Small intestine (tissue), 7 donors: ENCODE results near the gene PCED1A. TPM values are rescaled to one million over a fixed set of nuclear protein-coding genes. Genes with fewer than 3 reads are reported as not detected.

Experiments used
- DNase-seq, 2 donors: peaks; one replicate each; pipeline versions ENCODE4 v3.0.0 to v3.0.0-alpha.2; 2013
- FAIRE-seq: peaks from 2 replicates; lab custom pipeline; 2012; peaks lifted over from hg19 to GRCh38; lab: Jason Lieb, UNC
- H3K27ac ChIP-seq, 3 donors: one replicate each; pipeline ENCODE4 v1.5.1; 2013; ENCODE audit warnings: low read length in 2 of 3, mild to moderate bottlenecking in 2 of 3, control low read depth in 1 of 3, inconsistent platforms in 1 of 3, low read depth in 1 of 3, moderate library complexity in 1 of 3
- H3K27me3 ChIP-seq, 3 donors: one replicate each; pipeline ENCODE4 v1.6.1; 2013; ENCODE audit warnings: low read length in 3 of 3, inconsistent platforms in 1 of 3; ENCODE audit not compliant: control insufficient read depth in 3 of 3, insufficient read depth in 3 of 3
- H3K36me3 ChIP-seq, 3 donors: one replicate each; pipeline ENCODE4 v1.6.1; 2013; ENCODE audit warnings: low read length in 3 of 3, inconsistent platforms in 1 of 3, low read depth in 1 of 3, mild to moderate bottlenecking in 1 of 3, moderate library complexity in 1 of 3; ENCODE audit not compliant: control insufficient read depth in 3 of 3, insufficient read depth in 2 of 3
- H3K4me1 ChIP-seq, 3 donors: one replicate each; pipeline ENCODE4 v1.6.1; 2013; ENCODE audit warnings: low read length in 2 of 3, inconsistent platforms in 1 of 3, low read depth in 1 of 3, mild to moderate bottlenecking in 1 of 3, moderate library complexity in 1 of 3; ENCODE audit not compliant: control insufficient read depth in 3 of 3, insufficient read depth in 2 of 3
- H3K4me3 ChIP-seq, 3 donors: one replicate each; pipeline ENCODE4 v1.5.1; 2013; ENCODE audit warnings: low read length in 3 of 3, control low read depth in 1 of 3, inconsistent platforms in 1 of 3, low read depth in 1 of 3, mild to moderate bottlenecking in 1 of 3, moderate library complexity in 1 of 3
- H3K9me3 ChIP-seq, 2 donors: one replicate each; pipeline ENCODE4 v1.6.1; 2013; ENCODE audit warnings: low read depth in 1 of 2, low read length in 1 of 2; ENCODE audit not compliant: control insufficient read depth in 2 of 2, insufficient read depth in 1 of 2
- WGBS, 3 donors: extraction: QIAGEN DNeasy Blood & Tissue Kit; methylation state at CpG; one replicate each; pipeline ENCODE4 v1.1.7; 2013; 5-methylcytosine and 5-hydroxymethylcytosine counted together
- polyA plus RNA-seq, 4 donors: library from polyadenylated mRNA; stranded (reverse) in 3 of 4; unstranded in 1 of 4; fragments of 200-250 nt in 3 of 4; fragments of 120-200 nt in 1 of 4; gene quantifications; one replicate each; pipeline versions ENCODE4 v1.2.1 to v1.2.3, GENCODE V29; 2013
- donor health status: healthy with polysubstance abuse.
- donor health status: control.
- donor health status: control.
- donor health status: Bipolar disorder and iron deficiency.
- donor health status: healthy.

The PCED1A gene
- polyA plus RNA-seq, 4 donors, result 19.9 to 63.3 (median 37.2) TPM

GRCh38 chr20:2817891-2818595 is 22.4 kb downstream of the PCED1A start:
- Histone ChIP-seq H3K9me3 (no peaks in the 10 kb centered on the region), H3K36me3 (no peaks in the 10 kb centered on the region), H3K27ac (no peak overlapping the region), H3K27me3 (peaks cover 6 to 37% (median 12%) of the 10 kb centered on the region in 3 donors), H3K4me3 (no peak overlapping the region), H3K4me1 (no peaks in the 10 kb centered on the region)
- WGBS, 3 donors, result 73 to 86% (median 78%) methylated on average over 7 of the region's 7 CpGs
- FAIRE-seq, result no peak
- no peak for DNase-seq

- WGBS, 3 donors, result 93 to 97% (median 93%) methylated on average over 2 of the region's 2 CpGs
- no peaks in the 10 kb centered on the region for H3K4me1 ChIP-seq
- DNase-seq (no peak), FAIRE-seq (no peak)
- no peak overlapping the region for H3K4me3 ChIP-seq
- peaks cover 6 to 37% (median 12%) of the 10 kb centered on the region in 3 donors for H3K27me3 ChIP-seq
- H3K27ac ChIP-seq, result peak overlapping the region in 1 of 3 donors; percentile 4
- H3K36me3 ChIP-seq, result no peaks in the 10 kb centered on the region
- H3K9me3 ChIP-seq, result no peaks in the 10 kb centered on the region
Measured at GRCh38 chr20:2817341-2817726, 23.1 kb downstream of the PCED1A start.

- FAIRE-seq, result no peak
- 74 to 80% (median 78%) methylated on average over 17 to 20 of the region's 20 CpGs for WGBS, 3 donors
- Histone ChIP-seq H3K4me1 (no peaks in the 10 kb centered on the region), H3K27me3 (peaks cover 6 to 32% (median 9%) of the 10 kb centered on the region in 3 donors), H3K27ac (no peak overlapping the region), H3K9me3 (no peaks in the 10 kb centered on the region), H3K4me3 (no peak overlapping the region), H3K36me3 (no peaks in the 10 kb centered on the region)
- DNase-seq, result no peak
Measured at GRCh38 chr20:2816583-2817340, 23.7 kb downstream of the PCED1A start.

GRCh38 chr20:2816030-2816582 is 24.3 kb downstream of the PCED1A start, which contains the start of gene TMEM239:
TSS of gene TMEM239 (plus strand) at chr20:2816364. CDS start at chr20:2816555, 191 bp downstream.
- Histone ChIP-seq H3K27me3 (peaks cover 6 to 26% (median 8%) of the 10 kb centered on the region in 3 donors), H3K4me3 (no peak within 1 kb of the TSS), H3K27ac (peak within 1 kb of the TSS in 1 of 3 donors; percentile 24), H3K36me3 (no peaks in the 10 kb centered on the region), H3K4me1 (no peaks in the 10 kb centered on the region), H3K9me3 (no peaks in the 10 kb centered on the region)
- DNase-seq (no peak), FAIRE-seq (no peak)
- 67 to 82% (median 69%) methylated on average over 10 of the region's 10 CpGs for WGBS, 3 donors

- no peaks in the 10 kb centered on the region for H3K36me3 ChIP-seq
- no peak for FAIRE-seq
- H3K27me3 ChIP-seq, result peaks cover under 1 to 19% (median 2%) of the 10 kb centered on the region in 3 donors
- DNase-seq, result no peak
- H3K27ac ChIP-seq, result no peak overlapping the region
- no peaks in the 10 kb centered on the region for H3K4me1 ChIP-seq
- no peak overlapping the region for H3K4me3 ChIP-seq
- no peaks in the 10 kb centered on the region for H3K9me3 ChIP-seq
- 82 to 92% (median 87%) methylated on average over 7 to 8 of the region's 8 CpGs for WGBS, 3 donors
Measured at GRCh38 chr20:2815242-2815900, 25.1 kb downstream of the PCED1A start.

- Histone ChIP-seq H3K4me1 (no peaks in the 10 kb centered on the region), H3K4me3 (no peak within 1 kb of the TSS), H3K27ac (peak within 1 kb of the TSS in 1 of 3 donors; percentile 24), H3K36me3 (no peaks in the 10 kb centered on the region), H3K9me3 (no peaks in the 10 kb centered on the region), H3K27me3 (peaks cover 0 to 13% (median 0%) of the 10 kb centered on the region in 3 donors)
- DNase-seq (no peak), FAIRE-seq (no peak)
- WGBS, 3 donors, result 30 to 39% (median 32%) methylated on average over 5 of the region's 5 CpGs
Measured at GRCh38 chr20:2814587-2815051, 25.8 kb downstream of the PCED1A start, which contains the start of gene C20orf141. TSS of gene C20orf141 (plus strand) at chr20:2814987. CDS start at chr20:2815185, 198 bp downstream.

DNA sequence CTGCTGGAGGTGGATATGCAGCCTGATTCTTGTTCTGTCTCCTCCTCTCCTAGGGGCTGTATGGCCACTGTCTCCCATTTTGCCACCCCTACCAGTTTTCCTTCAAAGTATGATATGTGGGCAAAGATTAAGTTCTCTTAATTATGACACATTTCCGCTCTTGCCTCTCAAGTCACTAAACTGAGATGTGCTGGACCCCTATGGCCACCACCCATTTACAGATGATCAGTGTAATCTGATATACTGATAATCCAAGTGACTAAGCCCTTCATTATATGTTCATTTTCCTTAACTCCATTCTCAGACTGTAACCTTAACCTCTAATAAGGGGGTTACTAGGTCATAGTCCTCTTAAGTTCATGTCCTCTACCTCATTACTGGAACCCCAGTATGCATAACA is 26.4 kb downstream of the PCED1A start:
- Histone ChIP-seq H3K4me3 (no peak overlapping the region), H3K9me3 (no peaks in the 10 kb centered on the region), H3K27me3 (peaks cover 0 to 13% (median 0%) of the 10 kb centered on the region in 3 donors), H3K4me1 (no peaks in the 10 kb centered on the region), H3K36me3 (no peaks in the 10 kb centered on the region), H3K27ac (no peak overlapping the region)
- WGBS, 3 donors, result 100% methylated on average over 1 of the region's 1 CpG
- no peak for DNase-seq
- no peak for FAIRE-seq

DNA sequence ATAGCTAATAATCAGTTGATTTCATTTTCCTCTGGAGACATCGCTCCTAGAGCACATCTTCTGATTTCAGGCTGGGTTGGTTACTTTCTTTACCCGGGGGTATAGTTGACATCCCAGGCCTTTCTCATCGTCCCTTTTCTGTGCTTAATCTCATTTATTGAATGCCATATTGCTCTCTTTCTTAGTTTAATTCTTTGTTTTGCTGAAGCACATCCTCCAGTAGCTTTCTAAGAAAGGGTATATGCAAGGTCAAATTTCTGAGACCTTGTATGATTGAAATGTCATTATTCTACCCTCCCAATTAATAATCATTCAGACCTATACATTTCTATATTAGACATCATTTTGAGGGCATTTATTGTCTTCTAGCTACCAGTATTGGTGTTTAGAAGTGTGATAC is 28.3 kb downstream of the PCED1A start:
- H3K27me3 ChIP-seq, result peaks cover 0 to 19% (median 1%) of the 10 kb centered on the region in 3 donors
- FAIRE-seq, result no peak
- H3K4me1 ChIP-seq, result no peaks in the 10 kb centered on the region
- no peak overlapping the region for H3K27ac ChIP-seq
- WGBS, 3 donors, result 72 to 76% (median 76%) methylated on average over 3 of the region's 3 CpGs
- H3K9me3 ChIP-seq, result no peaks in the 10 kb centered on the region
- H3K36me3 ChIP-seq, result no peaks in the 10 kb centered on the region
- H3K4me3 ChIP-seq, result no peak overlapping the region
- DNase-seq, result no peak
